Measurements from ENCODE around the gene RFT1.
"Not testable (repeated sequence)": the region's sequence is repeated elsewhere in the genome, so short reads cannot be mapped to it uniquely, and the experiment has no call there.

The RFT1 gene

DNA sequence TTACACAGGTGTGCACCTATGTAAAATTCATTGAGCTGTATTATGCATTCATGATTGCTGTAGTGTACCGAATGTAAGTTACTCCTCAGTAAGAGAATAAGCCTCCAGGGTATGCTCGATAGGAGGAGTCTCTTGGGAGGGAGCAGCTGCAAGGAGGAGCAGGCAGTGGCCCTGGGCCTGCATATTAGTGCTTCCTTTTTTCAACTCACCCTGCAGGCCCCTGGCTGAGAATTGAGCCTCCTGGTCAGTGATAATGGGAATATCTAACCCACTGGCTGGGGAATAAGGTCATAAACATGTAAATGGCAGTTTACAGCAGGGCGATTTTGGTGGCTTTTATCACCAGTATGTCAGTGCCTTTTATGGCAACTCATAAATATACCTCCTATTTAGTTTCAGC, 62.7 kb downstream of the RFT1 start:
- H3K27ac ChIP-seq = no peak overlapping the region
- H3K4me3 ChIP-seq = no peak overlapping the region
- peaks cover 0 to 2% of the 10 kb centered on the region in 2 donors for H3K27me3 ChIP-seq
- TF ChIP-seq, protein P1, sequence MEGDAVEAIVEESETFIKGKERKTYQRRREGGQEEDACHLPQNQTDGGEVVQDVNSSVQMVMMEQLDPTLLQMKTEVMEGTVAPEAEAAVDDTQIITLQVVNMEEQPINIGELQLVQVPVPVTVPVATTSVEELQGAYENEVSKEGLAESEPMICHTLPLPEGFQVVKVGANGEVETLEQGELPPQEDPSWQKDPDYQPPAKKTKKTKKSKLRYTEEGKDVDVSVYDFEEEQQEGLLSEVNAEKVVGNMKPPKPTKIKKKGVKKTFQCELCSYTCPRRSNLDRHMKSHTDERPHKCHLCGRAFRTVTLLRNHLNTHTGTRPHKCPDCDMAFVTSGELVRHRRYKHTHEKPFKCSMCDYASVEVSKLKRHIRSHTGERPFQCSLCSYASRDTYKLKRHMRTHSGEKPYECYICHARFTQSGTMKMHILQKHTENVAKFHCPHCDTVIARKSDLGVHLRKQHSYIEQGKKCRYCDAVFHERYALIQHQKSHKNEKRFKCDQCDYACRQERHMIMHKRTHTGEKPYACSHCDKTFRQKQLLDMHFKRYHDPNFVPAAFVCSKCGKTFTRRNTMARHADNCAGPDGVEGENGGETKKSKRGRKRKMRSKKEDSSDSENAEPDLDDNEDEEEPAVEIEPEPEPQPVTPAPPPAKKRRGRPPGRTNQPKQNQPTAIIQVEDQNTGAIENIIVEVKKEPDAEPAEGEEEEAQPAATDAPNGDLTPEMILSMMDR (IDR thresholded peaks at IDR 0.05) = no peak
- peaks cover 0 to 9% (median 6%) of the 10 kb centered on the region in 4 donors for H3K4me1 ChIP-seq
- intact Hi-C loops (cut with DNase I; ENCODE audit: low total_unique reads) = no loop called here
- H3K36me3 ChIP-seq = no peaks in the 10 kb centered on the region
- H3K9me3 ChIP-seq = no peaks in the 10 kb centered on the region
- no peak for DNase-seq

DNA sequence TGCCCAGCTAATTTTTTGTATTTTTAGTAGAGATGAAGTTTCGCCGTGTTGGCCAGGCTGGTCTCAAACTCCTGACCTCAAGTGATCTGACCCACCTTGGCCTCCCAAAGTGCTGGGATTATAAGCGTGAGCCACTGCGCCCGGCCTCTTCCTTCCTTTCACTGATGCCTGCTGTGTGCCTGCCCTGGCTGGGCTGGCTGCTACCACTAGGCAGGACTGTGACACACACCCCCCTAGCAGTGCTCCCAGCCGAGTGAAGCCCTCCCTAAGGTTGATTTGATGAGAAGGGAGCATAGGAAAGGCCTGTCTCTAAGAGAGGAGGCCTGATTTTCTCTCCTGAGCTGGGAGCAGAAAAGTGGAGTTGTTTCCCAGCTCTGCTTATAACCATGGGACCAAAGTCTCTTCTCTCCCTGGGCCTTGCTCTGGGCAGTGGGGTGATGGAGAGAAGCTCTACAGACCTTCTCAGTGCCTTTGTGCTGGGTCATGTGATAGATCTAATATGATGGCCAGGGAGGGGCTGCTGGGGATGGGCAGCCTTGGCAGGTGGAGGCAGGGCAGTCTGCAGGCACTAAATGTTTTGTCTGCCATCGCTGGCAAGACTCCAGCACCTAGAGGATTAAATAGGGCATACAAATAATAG, 64.3 kb downstream of the RFT1 start:
- H3K27me3 ChIP-seq = peaks cover 0 to 2% of the 10 kb centered on the region in 2 donors
- DNase-seq = no peak
- TF ChIP-seq, protein P1 (IDR thresholded peaks at IDR 0.05) = no peak
- H3K4me1 ChIP-seq = no peaks in the 10 kb centered on the region
- no peaks in the 10 kb centered on the region for H3K9me3 ChIP-seq
- H3K4me3 ChIP-seq = no peak overlapping the region
- H3K27ac ChIP-seq = no peak overlapping the region
- no peaks in the 10 kb centered on the region for H3K36me3 ChIP-seq
- intact Hi-C loops (cut with DNase I; ENCODE audit: low total_unique reads) = no loop called here

DNA sequence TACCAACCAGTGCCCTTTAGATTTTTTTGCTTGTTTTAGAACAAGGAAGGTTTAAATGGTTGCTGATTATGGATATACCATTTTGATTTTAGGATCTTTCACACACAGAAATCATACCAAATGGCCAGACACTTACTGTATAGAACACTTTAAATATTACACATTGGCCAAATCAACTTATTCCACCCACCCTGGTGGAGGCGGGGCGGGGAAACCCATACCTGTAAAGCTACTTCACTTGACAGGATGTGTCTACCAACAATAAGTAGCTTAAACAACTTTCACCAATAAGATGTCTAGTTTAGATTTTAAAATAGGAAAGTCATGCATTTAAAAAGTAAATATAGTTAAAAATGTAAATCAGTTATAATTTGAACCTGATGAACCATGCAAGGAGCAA, 67.3 kb downstream of the RFT1 start:
- no peak overlapping the region for H3K4me3 ChIP-seq
- no peaks in the 10 kb centered on the region for H3K36me3 ChIP-seq
- intact Hi-C loops (cut with DNase I; ENCODE audit: low total_unique reads) = no loop called here
- H3K4me1 ChIP-seq = no peaks in the 10 kb centered on the region
- peaks cover 0 to 2% of the 10 kb centered on the region in 2 donors for H3K27me3 ChIP-seq
- TF ChIP-seq, protein P1 (IDR thresholded peaks at IDR 0.05) = no peak
- no peak for DNase-seq
- H3K27ac ChIP-seq = no peak overlapping the region
- H3K9me3 ChIP-seq = no peaks in the 10 kb centered on the region

DNA sequence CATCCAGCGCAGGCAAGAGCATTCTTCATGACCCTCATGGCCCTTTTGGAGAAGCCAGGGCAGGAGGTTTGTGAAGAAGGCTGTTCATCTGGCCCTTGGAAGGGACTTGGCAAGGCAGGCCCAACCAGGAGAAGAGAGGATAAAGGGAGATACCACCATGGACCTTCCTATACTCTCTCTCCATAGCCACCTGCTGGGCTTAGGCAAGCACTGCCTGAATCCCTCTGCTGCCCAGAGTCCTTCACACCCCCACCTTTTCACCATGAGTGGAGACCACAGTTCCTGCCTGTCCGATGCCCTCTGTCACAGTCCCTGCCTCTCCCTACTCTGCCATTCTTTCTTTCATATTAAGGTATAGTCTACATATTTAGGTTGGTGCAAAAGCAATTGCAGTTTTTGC, 73.8 kb downstream of the RFT1 start:
- TF ChIP-seq, protein P1 (IDR thresholded peaks at IDR 0.05) = no peak
- DNase-seq = no peak
- Histone ChIP-seq H3K36me3 (no peaks in the 10 kb centered on the region), H3K9me3 (no peaks in the 10 kb centered on the region), H3K27ac (no peak overlapping the region), H3K27me3 (no peaks in the 10 kb centered on the region), H3K4me1 (no peaks in the 10 kb centered on the region), H3K4me3 (no peak overlapping the region)
- intact Hi-C loops (cut with DNase I; ENCODE audit: low total_unique reads) = no loop called here

DNA sequence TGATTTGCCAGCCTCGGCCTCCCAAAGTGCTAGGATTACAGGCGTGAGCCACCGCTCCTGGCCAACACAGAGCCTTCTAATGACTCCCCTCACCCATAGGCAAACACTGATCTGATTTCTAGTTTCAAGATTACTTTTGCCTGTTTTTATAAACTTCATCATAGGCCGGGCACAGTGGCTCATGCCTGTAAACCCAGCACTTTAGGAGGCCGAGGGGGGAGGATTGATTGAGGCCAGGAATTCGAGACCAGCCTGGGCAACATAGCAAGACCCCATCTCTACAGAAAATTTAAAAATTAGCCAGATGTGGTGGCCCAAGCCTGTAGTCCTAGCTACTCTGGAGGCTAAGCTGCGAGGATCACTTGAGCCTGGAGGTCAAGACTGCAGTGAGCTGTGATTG, 76.0 kb downstream of the RFT1 start:
- H3K4me1 ChIP-seq; intact Hi-C loops (cut with DNase I; ENCODE audit: low total_unique reads); H3K36me3 ChIP-seq; DNase-seq; H3K27me3 ChIP-seq; H3K9me3 ChIP-seq; H3K27ac ChIP-seq; H3K4me3 ChIP-seq: not testable (repeated sequence)

DNA sequence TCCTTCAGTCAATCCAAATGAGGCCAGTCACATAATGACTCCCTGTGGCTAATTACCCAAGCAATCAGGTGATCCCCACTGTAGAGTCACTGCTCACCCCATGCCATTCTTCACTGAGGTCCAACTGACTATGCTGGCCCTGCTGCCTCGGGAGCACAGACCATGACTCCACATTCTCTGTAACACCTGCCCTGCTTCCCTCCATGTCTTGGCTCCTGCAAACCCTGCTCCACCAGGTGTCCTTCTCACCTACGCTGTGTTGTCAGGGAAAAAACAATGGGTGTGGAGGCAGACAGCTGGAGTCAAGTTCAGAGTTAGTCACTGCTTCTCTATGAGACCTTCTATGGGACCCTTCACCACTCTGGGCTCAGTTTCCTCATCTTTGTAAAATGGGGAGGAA, 78.3 kb downstream of the RFT1 start:
- H3K9me3 ChIP-seq = no peaks in the 10 kb centered on the region
- TF ChIP-seq, protein P1 (IDR thresholded peaks at IDR 0.05) = no peak
- H3K36me3 ChIP-seq = no peaks in the 10 kb centered on the region
- DNase-seq = no peak
- H3K27me3 ChIP-seq = no peaks in the 10 kb centered on the region
- intact Hi-C loops (cut with DNase I; ENCODE audit: low total_unique reads) = no loop called here
- no peak overlapping the region for H3K4me3 ChIP-seq
- H3K27ac ChIP-seq = no peak overlapping the region
- H3K4me1 ChIP-seq = peaks cover 0 to 3% (median under 1%) of the 10 kb centered on the region in 4 donors
